HepG2 (cell line): ENCODE results near the gene SRSF10. TPM values are rescaled to one million over a fixed set of nuclear protein-coding genes. Genes with fewer than 3 reads are reported as not detected.
A peak's percentile ranks its signal among the peaks of the same experiment; 100 is the strongest.

Source experiments
- CEBPZ ChIP-seq: IDR thresholded peaks from 2 replicates; pipeline ENCODE4 v1.6.1; 2012; ENCODE audit warnings: low read length, improper control_type of control experiment
- CENPX ChIP-seq: sonication (generic); formaldehyde crosslinking; IDR thresholded peaks from 2 replicates; pipeline ENCODE4 v1.9.0; 2021; ENCODE audit warnings: mild to moderate bottlenecking, missing genetic modification reagents, moderate library complexity
- FOXC1 ChIP-seq: sonication (generic); formaldehyde crosslinking; IDR thresholded peaks from 2 replicates; pipeline ENCODE4 v1.8.0; 2022; ENCODE audit warnings: mild to moderate bottlenecking, missing genetic modification reagents, borderline replicate concordance
- FUBP1 ChIP-seq: sonication (generic); formaldehyde crosslinking; IDR thresholded peaks from 2 replicates; pipeline ENCODE4 v1.5.1; 2020; ENCODE audit warnings: missing genetic modification reagents, mild to moderate bottlenecking, borderline replicate concordance
- GABPB1 ChIP-seq: IDR thresholded peaks from 2 replicates; pipeline ENCODE4 v1.6.1; 2016; ENCODE audit warnings: mild to moderate bottlenecking, missing genetic modification reagents, moderate library complexity, missing compliant biosample characterization
- GATAD2A ChIP-seq: IDR thresholded peaks from 2 replicates; pipeline ENCODE4 v1.6.1; 2016
- MXD1 ChIP-seq: sonication (generic); formaldehyde crosslinking; IDR thresholded peaks from 2 replicates; pipeline ENCODE4 v1.4.0; 2020; ENCODE audit warnings: mild to moderate bottlenecking, missing genetic modification reagents
- PRDM10 ChIP-seq: sonication (generic); formaldehyde crosslinking; IDR thresholded peaks from 2 replicates; pipeline ENCODE4 v1.4.0; 2020; ENCODE audit warnings: low read depth, missing genetic modification reagents
- RAD21 ChIP-seq: fragments of 450-650 bp; formaldehyde crosslinking; IDR thresholded peaks from 2 replicates; pipeline ENCODE4 v1.5.0; 2020; ENCODE audit warnings: mild to moderate bottlenecking
- RARA ChIP-seq: IDR thresholded peaks from 2 replicates; pipeline ENCODE4 v1.6.1; 2016; ENCODE audit warnings: missing genetic modification reagents, missing compliant biosample characterization
- TOPORS ChIP-seq: sonication (generic); formaldehyde crosslinking; IDR thresholded peaks from 2 replicates; pipeline ENCODE4 v1.8.0; 2023; ENCODE audit warnings: mild to moderate bottlenecking, missing genetic modification reagents
- U2AF1 ChIP-seq: fragments of 200-400 bp; formaldehyde crosslinking; optimal IDR thresholded peaks from 2 replicates; pipeline ENCODE3; 2017; ENCODE audit warnings: mild to moderate bottlenecking, low read depth, low read length
- ZNF335 ChIP-seq: sonication (generic); formaldehyde crosslinking; IDR thresholded peaks from 2 replicates; pipeline ENCODE4 v1.4.0; 2020; ENCODE audit warnings: missing genetic modification reagents
- ZNF605 ChIP-seq: sonication (generic); formaldehyde crosslinking; IDR thresholded peaks from 2 replicates; pipeline ENCODE4 v1.8.0; 2022; ENCODE audit warnings: mild to moderate bottlenecking, missing genetic modification reagents
- ZNF724P ChIP-seq: sonication (generic); formaldehyde crosslinking; IDR thresholded peaks from 2 replicates; pipeline ENCODE4 v1.8.0; 2022; ENCODE audit warnings: missing genetic modification reagents, borderline replicate concordance
- ZNF773 ChIP-seq: sonication (generic); formaldehyde crosslinking; IDR thresholded peaks from 2 replicates; pipeline ENCODE4 v1.4.0; 2020; ENCODE audit warnings: missing genetic modification reagents, borderline replicate concordance
- ZNF776 ChIP-seq: sonication (generic); formaldehyde crosslinking; IDR thresholded peaks from 2 replicates; pipeline ENCODE4 v1.4.0; 2020; ENCODE audit warnings: mild to moderate bottlenecking, missing genetic modification reagents
- polyA plus RNA-seq, 8 experiments: library from polyadenylated mRNA; depleted of rRNA in 3 of 8; stranded (reverse) in 7 of 8; unstranded in 1 of 8; fragments of >200 nt; fragmentation: Illumina TruSeq in 4 of 8; extraction: Trizol in 4 of 8; gene quantifications; 2 replicates each; pipeline versions ENCODE4 v1.2.1 to v1.2.3, GENCODE V29; 2011 to 2016; ENCODE audit warnings: low read depth in 4 of 8, missing spikeins in 1 of 8, mixed read lengths in 1 of 8; ENCODE audit not compliant: insufficient read depth in 1 of 8
- total RNA-seq, 5 experiments: library from RNA; depleted of rRNA; stranded (reverse); fragments of >200 nt; fragmentation: Illumina TruSeq; extraction: Trizol; gene quantifications; 2 replicates each; pipeline ENCODE4 v1.2.3, GENCODE V29; 2016; ENCODE audit warnings: low read depth in 1 of 5
- TF ChIP-seq, protein P1 (sequence below): sonication (generic); formaldehyde crosslinking; IDR thresholded peaks from 2 replicates; pipeline ENCODE4 v1.4.0; 2020; ENCODE audit warnings: mild to moderate bottlenecking, missing genetic modification reagents
- TF ChIP-seq, protein P2 (sequence below): IDR thresholded peaks from 2 replicates; pipeline ENCODE4 v1.6.1; 2016; ENCODE audit warnings: missing genetic modification reagents, missing compliant biosample characterization

The SRSF10 gene
- total and polyA plus RNA-seq, 2 of the 13 experiments (the other 11 are each of a cell fraction or from before 2014, with no cell fraction given): 126 to 186 TPM

- TF ChIP-seq MXD1 (CRISPR knock-in tag) (no peak), ZNF776 (CRISPR knock-in tag) (no peak), PRDM10 (CRISPR knock-in tag) (peak; percentile 84), RARA (CRISPR knock-in tag) (peak; percentile 47; the same call in 1 of the 2 replicates), ZNF724P (no peak), ZNF335 (CRISPR knock-in tag) (no peak), TOPORS (CRISPR knock-in tag) (no peak), CENPX (CRISPR knock-in tag) (no peak), GATAD2A (CRISPR knock-in tag) (peak; percentile 14; the same call in 1 of the 2 replicates), RAD21 (CRISPR knock-in tag) (no peak), CEBPZ (no peak), FOXC1 (CRISPR knock-in tag) (no peak), ZNF773 (CRISPR knock-in tag) (no peak), U2AF1 (no peak), GABPB1 (CRISPR knock-in tag) (no peak), FUBP1 (CRISPR knock-in tag) (no peak), ZNF605 (CRISPR knock-in tag) (0 out of 2 replicates have a peak, but pooled peaks have one; percentile 5)
- TF ChIP-seq, protein P1, sequence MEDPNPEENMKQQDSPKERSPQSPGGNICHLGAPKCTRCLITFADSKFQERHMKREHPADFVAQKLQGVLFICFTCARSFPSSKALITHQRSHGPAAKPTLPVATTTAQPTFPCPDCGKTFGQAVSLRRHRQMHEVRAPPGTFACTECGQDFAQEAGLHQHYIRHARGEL: no peak
- TF ChIP-seq, protein P2, sequence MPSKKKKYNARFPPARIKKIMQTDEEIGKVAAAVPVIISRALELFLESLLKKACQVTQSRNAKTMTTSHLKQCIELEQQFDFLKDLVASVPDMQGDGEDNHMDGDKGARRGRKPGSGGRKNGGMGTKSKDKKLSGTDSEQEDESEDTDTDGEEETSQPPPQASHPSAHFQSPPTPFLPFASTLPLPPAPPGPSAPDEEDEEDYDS (CRISPR knock-in tag): peak; percentile 99
Observed at GRCh38 chr1:24022581-24023361, 42.6 kb upstream of the SRSF10 start (continued).
